Measurements from ENCODE around the gene RAD21L1.

RAD21L1 gene

GRCh38 chr20:1182106-1182505 is 43.7 kb upstream of the RAD21L1 start:
- no peak for ATAC-seq
- TF ChIP-seq SNAI2 (CRISPR knock-in tag; IDR thresholded peaks at IDR 0.05), result no peak
- no peak for TF ChIP-seq CREB5 (CRISPR knock-in tag; IDR thresholded peaks at IDR 0.05; ENCODE audit: low read depth)
- TF ChIP-seq OSR1 (CRISPR knock-in tag; IDR thresholded peaks at IDR 0.05), result no peak
- no peak for TF ChIP-seq POU6F1 (CRISPR knock-in tag; IDR thresholded peaks at IDR 0.05; ENCODE audit: borderline replicate concordance, low read depth)
- TF ChIP-seq RARB (CRISPR knock-in tag; IDR thresholded peaks at IDR 0.05), result no peak
- TF ChIP-seq PPARA (CRISPR knock-in tag; IDR thresholded peaks at IDR 0.05; ENCODE audit: borderline replicate concordance), result no peak
- TF ChIP-seq CSRNP3 (CRISPR knock-in tag; IDR thresholded peaks at IDR 0.05), result no peak
- TF ChIP-seq ISL1 (CRISPR knock-in tag; IDR thresholded peaks at IDR 0.05), result no peak
- no peak for TF ChIP-seq ARNTL (CRISPR knock-in tag; IDR thresholded peaks at IDR 0.05; ENCODE audit: borderline replicate concordance, low read depth)
- no peak for TF ChIP-seq ZNF8 (CRISPR knock-in tag; IDR thresholded peaks at IDR 0.05)
- TF ChIP-seq ZNF70 (CRISPR knock-in tag; IDR thresholded peaks at IDR 0.05), result no peak
- no peak for TF ChIP-seq ZFP3 (CRISPR knock-in tag; IDR thresholded peaks at IDR 0.05)
- no peak for TF ChIP-seq ZC3H10 (CRISPR knock-in tag; IDR thresholded peaks at IDR 0.05)
- no peak for TF ChIP-seq GLIS3 (CRISPR knock-in tag; IDR thresholded peaks at IDR 0.05)

GRCh38 chr20:1183153-1183552 is 42.7 kb upstream of the RAD21L1 start:
- no peak for TF ChIP-seq TOX (CRISPR knock-in tag; IDR thresholded peaks at IDR 0.05; ENCODE audit: borderline replicate concordance)
- no peak for TF ChIP-seq PPARA (CRISPR knock-in tag; IDR thresholded peaks at IDR 0.05; ENCODE audit: borderline replicate concordance)
- TF ChIP-seq ZC3H10 (CRISPR knock-in tag; IDR thresholded peaks at IDR 0.05), result no peak
- no peak for TF ChIP-seq ARNTL (CRISPR knock-in tag; IDR thresholded peaks at IDR 0.05; ENCODE audit: borderline replicate concordance, low read depth)
- no peak for TF ChIP-seq POU6F1 (CRISPR knock-in tag; IDR thresholded peaks at IDR 0.05; ENCODE audit: borderline replicate concordance, low read depth)
- no peak for TF ChIP-seq TCF4 (CRISPR knock-in tag; IDR thresholded peaks at IDR 0.05; ENCODE audit: borderline replicate concordance)
- no peak for TF ChIP-seq ESRRG (CRISPR knock-in tag; IDR thresholded peaks at IDR 0.05)
- TF ChIP-seq ZFP3 (CRISPR knock-in tag; IDR thresholded peaks at IDR 0.05), result no peak
- no peak for TF ChIP-seq RARB (CRISPR knock-in tag; IDR thresholded peaks at IDR 0.05)
- TF ChIP-seq OSR1 (CRISPR knock-in tag; IDR thresholded peaks at IDR 0.05), result no peak
- TF ChIP-seq ZFP30 (CRISPR knock-in tag; IDR thresholded peaks at IDR 0.05), result no peak
- no peak for TF ChIP-seq ISL1 (CRISPR knock-in tag; IDR thresholded peaks at IDR 0.05)
- TF ChIP-seq PATZ1 (CRISPR knock-in tag; IDR thresholded peaks at IDR 0.05; ENCODE audit: borderline replicate concordance), result no peak
- ATAC-seq, result no peak

- TF ChIP-seq TOX (CRISPR knock-in tag; IDR thresholded peaks at IDR 0.05; ENCODE audit: borderline replicate concordance), result no peak
- TF ChIP-seq ZFP3 (CRISPR knock-in tag; IDR thresholded peaks at IDR 0.05), result no peak
- no peak for TF ChIP-seq TCF4 (CRISPR knock-in tag; IDR thresholded peaks at IDR 0.05; ENCODE audit: borderline replicate concordance)
- no peak for TF ChIP-seq RARB (CRISPR knock-in tag; IDR thresholded peaks at IDR 0.05)
- TF ChIP-seq ISL1 (CRISPR knock-in tag; IDR thresholded peaks at IDR 0.05), result no peak
Observed at GRCh38 chr20:1184260-1184637, 41.6 kb upstream of the RAD21L1 start.

GRCh38 chr20:1184638-1185315 is 41.1 kb upstream of the RAD21L1 start, which contains the start of gene TMEM74B:
Gene TMEM74B (minus strand): TSS chr20:1184981. CDS start chr20:1183801, 1,180 bp downstream.
- TF ChIP-seq ZNF565 (CRISPR knock-in tag; conservative IDR thresholded peaks at IDR 0.05; ENCODE audit: low read depth) (no peak), ZFP3 (CRISPR knock-in tag; IDR thresholded peaks at IDR 0.05) (no peak), PPARA (CRISPR knock-in tag; IDR thresholded peaks at IDR 0.05; ENCODE audit: borderline replicate concordance) (no peak)
- ATAC-seq, result no peak

More at GRCh38 chr20:1184260-1184637, 41.6 kb upstream of the RAD21L1 start:
- no peak for ATAC-seq

Data from SK-N-SH treated with all-trans-retinoic acid at 6 μM for 48 hours (cell line).